ENCODE measurements around the gene PAX9.

DNA sequence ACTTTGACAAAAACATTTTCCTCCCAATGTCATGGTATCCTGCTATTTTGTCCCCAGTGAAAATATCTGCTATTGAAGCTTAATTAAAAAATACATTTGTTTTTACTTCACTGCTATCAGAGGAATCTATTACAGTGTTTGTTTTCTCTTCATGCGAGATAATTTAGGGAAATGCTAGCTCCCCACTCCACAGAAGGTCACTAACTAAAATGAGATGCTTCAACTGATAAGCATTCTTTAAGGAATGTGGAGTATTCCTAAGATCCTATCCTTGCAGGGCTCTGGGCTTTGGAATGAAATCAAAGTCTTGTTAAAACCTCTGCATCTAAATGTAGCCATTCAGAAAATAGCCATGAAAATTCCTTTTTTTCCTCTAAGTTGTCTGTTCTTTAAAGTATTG, 39.5 kb downstream of the PAX9 start:
- TF ChIP-seq POLR2A (IDR thresholded peaks at IDR 0.05; ENCODE audit: low read length) (no peak), GATA1 (IDR thresholded peaks at IDR 0.05; ENCODE audit: low read depth, low read length) (no peak)
